GM12878 (cell line): ENCODE measurements around the gene IRF2. TPM values are rescaled to one million over a fixed set of nuclear protein-coding genes. Genes with fewer than 3 reads are reported as not detected.

ENCODE experiments used
- BHLHE40 ChIP-seq, 2 experiments: fragments of 450-650 bp in 1 of 2; IDR thresholded peaks; 2 replicates each; pipeline ENCODE4 v1.6.1; 2011 to 2017; ENCODE audit warnings: low read depth in 2 of 2, borderline replicate concordance in 1 of 2, improper control_type of control experiment in 1 of 2, low read length in 1 of 2, mild to moderate bottlenecking in 1 of 2
- CBX5 ChIP-seq: sonication (generic); IDR thresholded peaks from 2 replicates; pipeline ENCODE4 v1.6.1; 2016; ENCODE audit warnings: low read depth, moderate library complexity, mild to moderate bottlenecking, inconsistent platforms
- HDAC6 ChIP-seq: fragments of 200-600 bp; sonication (generic); IDR thresholded peaks from one replicate; pipeline ENCODE4 v1.8.0; 2017; ENCODE audit warnings: antibody characterized with exemption; ENCODE audit not compliant: unreplicated experiment
- POLR2A ChIP-seq: IDR thresholded peaks from 2 replicates; pipeline ENCODE4 v1.6.1; 2011; ENCODE audit warnings: low read depth, mild to moderate bottlenecking, low read length
- POLR2AphosphoS2 ChIP-seq: IDR thresholded peaks from 2 replicates; pipeline ENCODE4 v1.6.1; 2011; ENCODE audit warnings: low read depth, mild to moderate bottlenecking, low read length, improper control_type of control experiment, moderate library complexity
- POLR2AphosphoS5 ChIP-seq: IDR thresholded peaks from 2 replicates; pipeline ENCODE4 v1.6.1; 2011; ENCODE audit warnings: mild to moderate bottlenecking, low read length, inconsistent platforms
- RUNX3 ChIP-seq: IDR thresholded peaks from 2 replicates; pipeline ENCODE4 v1.6.1; 2012; ENCODE audit warnings: low read length, inconsistent platforms
- SMC3 ChIP-seq: IDR thresholded peaks from 2 replicates; pipeline ENCODE4 v1.6.1; 2011; ENCODE audit warnings: low read length, improper control_type of control experiment, borderline replicate concordance
- ZNF217 ChIP-seq: fragments of 450-650 bp; IDR thresholded peaks from 2 replicates; pipeline ENCODE4 v1.6.1; 2017; ENCODE audit warnings: antibody characterized with exemption, mild to moderate bottlenecking
- polyA plus RNA-seq, 11 experiments: library from polyadenylated mRNA; depleted of rRNA in 4 of 11; unstranded in 6 of 11; stranded (reverse) in 5 of 11; fragments of >200 nt; fragmentation: Nextera tagmentation in 4 of 11; fragmentation: Illumina TruSeq in 1 of 11; extraction: Ambion mirVana in 4 of 11; extraction: Trizol in 1 of 11; gene quantifications; 1 replicate in 1 of 11; 2 replicates in 10 of 11; pipeline versions ENCODE4 v1.2.1 to v1.2.3, GENCODE V29; 2011 to 2016; ENCODE audit warnings: inconsistent platforms in 2 of 11, missing spikeins in 2 of 11, low read depth in 1 of 11
- total RNA-seq, 4 experiments: library from RNA; depleted of rRNA in 3 of 4; stranded (reverse); fragments of >200 nt in 3 of 4; fragmentation: Illumina TruSeq in 1 of 4; extraction: Trizol in 1 of 4; gene quantifications; 2 replicates each; pipeline versions ENCODE4 v1.2.1 to v1.2.3, GENCODE V29; 2013 to 2021
- TF ChIP-seq, protein P1 (sequence below): fragments of 450-650 bp; IDR thresholded peaks from 2 replicates; pipeline ENCODE4 v1.6.1; 2017; ENCODE audit warnings: mild to moderate bottlenecking, moderate library complexity
- TF ChIP-seq, protein P2 (sequence below): fragments of 450-650 bp; IDR thresholded peaks from 2 replicates; pipeline ENCODE4 v1.6.1; 2017; ENCODE audit warnings: mild to moderate bottlenecking, moderate library complexity

The IRF2 gene
- total and polyA plus RNA-seq, 10 of the 15 experiments (the other 5 are each of a cell fraction or from before 2014, with no cell fraction given), result 45.1 to 99.3 (median 58.9) TPM

DNA sequence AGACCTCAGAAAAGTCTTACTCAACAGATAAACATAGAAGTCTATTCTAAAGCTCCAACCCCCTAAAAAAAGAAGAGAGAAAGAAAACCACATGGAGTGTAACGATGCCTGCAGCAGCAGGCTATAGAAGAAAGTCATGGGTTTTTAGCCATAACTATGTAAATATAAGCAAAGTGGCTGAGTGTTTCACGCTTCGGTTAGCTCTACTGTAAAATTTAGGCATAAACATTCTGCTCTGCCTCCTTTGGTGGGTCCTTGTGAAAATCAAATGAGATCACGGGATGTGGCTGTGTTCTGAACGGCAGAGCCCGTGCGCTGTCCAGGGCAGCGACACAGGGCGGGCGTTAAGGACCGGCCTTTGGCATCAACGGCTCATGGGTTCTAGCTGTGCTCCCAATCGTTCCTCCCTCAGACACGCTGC, 78.4 kb downstream of the IRF2 start (continued):
- TF ChIP-seq, protein P1, sequence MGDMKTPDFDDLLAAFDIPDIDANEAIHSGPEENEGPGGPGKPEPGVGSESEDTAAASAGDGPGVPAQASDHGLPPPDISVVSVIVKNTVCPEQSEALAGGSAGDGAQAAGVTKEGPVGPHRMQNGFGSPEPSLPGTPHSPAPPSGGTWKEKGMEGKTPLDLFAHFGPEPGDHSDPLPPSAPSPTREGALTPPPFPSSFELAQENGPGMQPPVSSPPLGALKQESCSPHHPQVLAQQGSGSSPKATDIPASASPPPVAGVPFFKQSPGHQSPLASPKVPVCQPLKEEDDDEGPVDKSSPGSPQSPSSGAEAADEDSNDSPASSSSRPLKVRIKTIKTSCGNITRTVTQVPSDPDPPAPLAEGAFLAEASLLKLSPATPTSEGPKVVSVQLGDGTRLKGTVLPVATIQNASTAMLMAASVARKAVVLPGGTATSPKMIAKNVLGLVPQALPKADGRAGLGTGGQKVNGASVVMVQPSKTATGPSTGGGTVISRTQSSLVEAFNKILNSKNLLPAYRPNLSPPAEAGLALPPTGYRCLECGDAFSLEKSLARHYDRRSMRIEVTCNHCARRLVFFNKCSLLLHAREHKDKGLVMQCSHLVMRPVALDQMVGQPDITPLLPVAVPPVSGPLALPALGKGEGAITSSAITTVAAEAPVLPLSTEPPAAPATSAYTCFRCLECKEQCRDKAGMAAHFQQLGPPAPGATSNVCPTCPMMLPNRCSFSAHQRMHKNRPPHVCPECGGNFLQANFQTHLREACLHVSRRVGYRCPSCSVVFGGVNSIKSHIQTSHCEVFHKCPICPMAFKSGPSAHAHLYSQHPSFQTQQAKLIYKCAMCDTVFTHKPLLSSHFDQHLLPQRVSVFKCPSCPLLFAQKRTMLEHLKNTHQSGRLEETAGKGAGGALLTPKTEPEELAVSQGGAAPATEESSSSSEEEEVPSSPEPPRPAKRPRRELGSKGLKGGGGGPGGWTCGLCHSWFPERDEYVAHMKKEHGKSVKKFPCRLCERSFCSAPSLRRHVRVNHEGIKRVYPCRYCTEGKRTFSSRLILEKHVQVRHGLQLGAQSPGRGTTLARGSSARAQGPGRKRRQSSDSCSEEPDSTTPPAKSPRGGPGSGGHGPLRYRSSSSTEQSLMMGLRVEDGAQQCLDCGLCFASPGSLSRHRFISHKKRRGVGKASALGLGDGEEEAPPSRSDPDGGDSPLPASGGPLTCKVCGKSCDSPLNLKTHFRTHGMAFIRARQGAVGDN, result no peak
- TF ChIP-seq HDAC6 (no peak), ZNF217 (0 out of 2 replicates have a peak, but pooled peaks have one; percentile 16), POLR2AphosphoS2 (0 out of 2 replicates have a peak, but pooled peaks have one; percentile 39), RUNX3 (peak; percentile 88), BHLHE40 (IDR thresholded peaks at IDR 0.05; ENCODE audit: borderline replicate concordance in 1 of 2, low read depth in 2 of 2, low read length in 1 of 2) (peak; percentile 87 to 90), POLR2A (peak; percentile 63; the same call in 1 of the 2 replicates), POLR2AphosphoS5 (peak; percentile 27; the same call in 1 of the 2 replicates), SMC3 (no peak; the same call in 1 of the 2 replicates), CBX5 (0 out of 2 replicates have a peak, but pooled peaks have one; percentile 45)
- TF ChIP-seq, protein P2, sequence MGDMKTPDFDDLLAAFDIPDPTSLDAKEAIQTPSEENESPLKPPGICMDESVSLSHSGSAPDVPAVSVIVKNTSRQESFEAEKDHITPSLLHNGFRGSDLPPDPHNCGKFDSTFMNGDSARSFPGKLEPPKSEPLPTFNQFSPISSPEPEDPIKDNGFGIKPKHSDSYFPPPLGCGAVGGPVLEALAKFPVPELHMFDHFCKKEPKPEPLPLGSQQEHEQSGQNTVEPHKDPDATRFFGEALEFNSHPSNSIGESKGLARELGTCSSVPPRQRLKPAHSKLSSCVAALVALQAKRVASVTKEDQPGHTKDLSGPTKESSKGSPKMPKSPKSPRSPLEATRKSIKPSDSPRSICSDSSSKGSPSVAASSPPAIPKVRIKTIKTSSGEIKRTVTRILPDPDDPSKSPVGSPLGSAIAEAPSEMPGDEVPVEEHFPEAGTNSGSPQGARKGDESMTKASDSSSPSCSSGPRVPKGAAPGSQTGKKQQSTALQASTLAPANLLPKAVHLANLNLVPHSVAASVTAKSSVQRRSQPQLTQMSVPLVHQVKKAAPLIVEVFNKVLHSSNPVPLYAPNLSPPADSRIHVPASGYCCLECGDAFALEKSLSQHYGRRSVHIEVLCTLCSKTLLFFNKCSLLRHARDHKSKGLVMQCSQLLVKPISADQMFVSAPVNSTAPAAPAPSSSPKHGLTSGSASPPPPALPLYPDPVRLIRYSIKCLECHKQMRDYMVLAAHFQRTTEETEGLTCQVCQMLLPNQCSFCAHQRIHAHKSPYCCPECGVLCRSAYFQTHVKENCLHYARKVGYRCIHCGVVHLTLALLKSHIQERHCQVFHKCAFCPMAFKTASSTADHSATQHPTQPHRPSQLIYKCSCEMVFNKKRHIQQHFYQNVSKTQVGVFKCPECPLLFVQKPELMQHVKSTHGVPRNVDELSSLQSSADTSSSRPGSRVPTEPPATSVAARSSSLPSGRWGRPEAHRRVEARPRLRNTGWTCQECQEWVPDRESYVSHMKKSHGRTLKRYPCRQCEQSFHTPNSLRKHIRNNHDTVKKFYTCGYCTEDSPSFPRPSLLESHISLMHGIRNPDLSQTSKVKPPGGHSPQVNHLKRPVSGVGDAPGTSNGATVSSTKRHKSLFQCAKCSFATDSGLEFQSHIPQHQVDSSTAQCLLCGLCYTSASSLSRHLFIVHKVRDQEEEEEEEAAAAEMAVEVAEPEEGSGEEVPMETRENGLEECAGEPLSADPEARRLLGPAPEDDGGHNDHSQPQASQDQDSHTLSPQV, result no peak
- TF ChIP-seq, all 136 proteins: peak for 18
